Naive thymus-derived CD8-positive, alpha-beta T cell (primary cell): ENCODE measurements around the gene IL6R. TPM values are rescaled to one million over a fixed set of nuclear protein-coding genes. Genes with fewer than 3 reads are reported as not detected.
"Not testable (repeated sequence)": the region's sequence is repeated elsewhere in the genome, so short reads cannot be mapped to it uniquely, and the experiment has no call there.

Experiments used
- ATAC-seq, 2 donors: fragments of 150-1000 bp; cut with Tn5 transposase in 1 of 2; sonication (Bioruptor Pico), chemical (Tn5 transposase) in 1 of 2; 1 replicate in 1 of 2; 2 replicates in 1 of 2; pipeline ENCODE4 v1.10.0; 2021; ENCODE audit warnings: mild to moderate bottlenecking in 2 of 2, moderate library complexity in 2 of 2
- POLR2A ChIA-PET: fragments of 350-600 bp; sonication (Branson Sonifier 250); formaldehyde crosslinking; loops from one replicate; lab custom pipeline; 2021; ENCODE audit warnings: antibody characterized with exemption; lab: Charles Lee
- DNase-seq, 10 donors: peaks; one replicate each; pipeline versions ENCODE4 v3.0.0 to v3.0.0-alpha.2; 2020 to 2022
- H3K27ac Mint-ChIP-seq, 10 donors: one replicate each; pipeline ENCODE4 v1.8.0; 2020 to 2022; ENCODE audit warnings: mild to moderate bottlenecking in 10 of 10, mixed read lengths in 10 of 10, moderate library complexity in 4 of 10, inconsistent platforms in 1 of 10
- H3K27me3 Mint-ChIP-seq, 5 donors: one replicate each; pipeline ENCODE4 v1.8.0; 2021 to 2022; ENCODE audit warnings: mixed read lengths in 5 of 5
- H3K36me3 Mint-ChIP-seq, 3 donors: one replicate each; pipeline ENCODE4 v1.8.0; 2020 to 2022; ENCODE audit warnings: mixed read lengths in 3 of 3, mild to moderate bottlenecking in 2 of 3, inconsistent platforms in 1 of 3
- H3K4me1 Mint-ChIP-seq, 4 donors: one replicate each; pipeline ENCODE4 v1.8.0; 2021 to 2022; ENCODE audit warnings: mixed read lengths in 4 of 4
- H3K4me3 Mint-ChIP-seq, 10 donors: one replicate each; pipeline ENCODE4 v1.8.0; 2020 to 2022; ENCODE audit warnings: mild to moderate bottlenecking in 10 of 10, mixed read lengths in 10 of 10, moderate library complexity in 6 of 10, inconsistent platforms in 1 of 10
- H3K9me3 Mint-ChIP-seq, 9 donors: one replicate each; pipeline ENCODE4 v1.8.0; 2020 to 2022; ENCODE audit warnings: mixed read lengths in 9 of 9, mild to moderate bottlenecking in 3 of 9, inconsistent platforms in 1 of 9, moderate library complexity in 1 of 9
- polyA plus RNA-seq, 3 donors: library from polyadenylated mRNA; unstranded; fragments of 300-500 nt; fragmentation: Illumina TruSeq; gene quantifications; one replicate each; pipeline ENCODE4 v1.2.3, GENCODE V29; 2021
- total RNA-seq, 8 experiments: library from RNA in 2 of 8; stranded (reverse) in 2 of 8; gene quantifications; one replicate each; pipeline ENCODE4 v1.2.3 and lab custom pipeline; 2021 to 2026

IL6R gene
- total and polyA plus RNA-seq, 5 experiments from 2014 or later: 20.1 to 49.9 (median 44.1) TPM

- no peaks in the 10 kb centered on the region for H3K27me3 Mint-ChIP-seq
- POLR2A ChIA-PET: interaction anchor here (0.6 to 8.2 kb wide), 13 partner anchors 8 to 186 kb away, joined by 3 to 106 read pairs (median 5); partner anchors contain the start of gene IL6R
- H3K27ac Mint-ChIP-seq: peak overlapping the region; percentile 85 to 99 (median 94)
- no peak for DNase-seq
- peaks cover 40 to 84% (median 76%) of the 10 kb centered on the region in 4 donors for H3K4me1 Mint-ChIP-seq
- H3K36me3 Mint-ChIP-seq: peaks cover 0 to 22% (median 0%) of the 10 kb centered on the region in 3 donors
- H3K9me3 Mint-ChIP-seq: no peaks in the 10 kb centered on the region
- H3K4me3 Mint-ChIP-seq: peak overlapping the region; percentile 54 to 88 (median 77)
- peak in 1 of 2 donors; percentile 6 for ATAC-seq
Measured at GRCh38 chr1:154418923-154419619, 13.9 kb downstream of the IL6R start.

- POLR2A ChIA-PET: interaction anchor here (0.7 to 8.2 kb wide), 15 partner anchors 9 to 92 kb away, joined by 3 to 106 read pairs (median 5); partner anchors contain the start of gene IL6R
- Mint-ChIP-seq H3K9me3 (no peaks in the 10 kb centered on the region), H3K36me3 (peaks cover 0 to 21% (median 0%) of the 10 kb centered on the region in 3 donors), H3K27me3 (no peaks in the 10 kb centered on the region), H3K4me1 (peaks cover 43 to 90% (median 81%) of the 10 kb centered on the region in 4 donors), H3K4me3 (peak overlapping the region; percentile 54 to 88 (median 77)), H3K27ac (peak overlapping the region; percentile 85 to 99 (median 94))
- peak; percentile 78 to 82 for ATAC-seq
- peak in 6 of 10 donors; percentile 31 to 56 (median 33) for DNase-seq
Measured at GRCh38 chr1:154419620-154420571, 14.8 kb downstream of the IL6R start.

GRCh38 chr1:154420961-154421924, 16.1 kb downstream of the IL6R start:
- Mint-ChIP-seq H3K27me3 (no peaks in the 10 kb centered on the region), H3K4me1 (peaks cover 47 to 96% (median 86%) of the 10 kb centered on the region in 4 donors), H3K27ac (peak overlapping the region; percentile 66 to 96 (median 86)), H3K4me3 (peak overlapping the region in 9 of 10 donors; percentile 19 to 73 (median 30)), H3K9me3 (no peaks in the 10 kb centered on the region), H3K36me3 (peaks cover 0 to 21% (median 0%) of the 10 kb centered on the region in 3 donors)
- DNase-seq (no peak), ATAC-seq (no peak)
- POLR2A ChIA-PET: interaction anchor here (1.4 to 8.2 kb wide), 3 partner anchors 10 to 69 kb away, joined by 3 to 106 read pairs (median 6); partner anchors contain the start of gene IL6R

- DNase-seq, H3K27me3 Mint-ChIP-seq, ATAC-seq, H3K9me3 Mint-ChIP-seq: not testable (repeated sequence)
- H3K4me3 Mint-ChIP-seq: peak overlapping the region in 3 of 10 donors; percentile 13 to 36 (median 16)
- H3K4me1 Mint-ChIP-seq: peaks cover 46 to 93% (median 81%) of the 10 kb centered on the region in 4 donors
- H3K27ac Mint-ChIP-seq: peak overlapping the region in 9 of 10 donors; percentile 32 to 96 (median 61)
- POLR2A ChIA-PET: interaction anchor here (8.2 kb wide), 1 partner anchor 16 kb away, joined by 106 read pairs; the partner anchor contains the start of gene IL6R
- peaks cover 0 to 19% (median 0%) of the 10 kb centered on the region in 3 donors for H3K36me3 Mint-ChIP-seq
Measured at GRCh38 chr1:154422049-154422448, 16.9 kb downstream of the IL6R start.

GRCh38 chr1:154422521-154422920, 17.4 kb downstream of the IL6R start:
- Mint-ChIP-seq H3K4me1 (peaks cover 45 to 93% (median 79%) of the 10 kb centered on the region in 4 donors), H3K27ac (peak overlapping the region in 9 of 10 donors; percentile 36 to 96 (median 63)), H3K4me3 (peak overlapping the region in 2 of 10 donors; percentile 13 to 36), H3K27me3 (no peaks in the 10 kb centered on the region), H3K36me3 (peaks cover 0 to 19% (median 0%) of the 10 kb centered on the region in 3 donors), H3K9me3 (no peaks in the 10 kb centered on the region)
- no peak for ATAC-seq
- POLR2A ChIA-PET: interaction anchor here (0.7 to 8.2 kb wide), 2 partner anchors 8 to 16 kb away, joined by 4 to 106 read pairs; partner anchors contain the start of gene IL6R
- no peak for DNase-seq

GRCh38 chr1:154423304-154423987, 18.3 kb downstream of the IL6R start:
- Mint-ChIP-seq H3K27ac (peak overlapping the region in 8 of 10 donors; percentile 6 to 96 (median 70)), H3K4me3 (peak overlapping the region in 5 of 10 donors; percentile 27 to 57 (median 49)), H3K27me3 (no peaks in the 10 kb centered on the region), H3K36me3 (peaks cover 0 to 18% (median 0%) of the 10 kb centered on the region in 3 donors), H3K4me1 (peaks cover 42 to 90% (median 76%) of the 10 kb centered on the region in 4 donors), H3K9me3 (no peaks in the 10 kb centered on the region)
- ATAC-seq (no peak), DNase-seq (no peak)
- POLR2A ChIA-PET: interaction anchor here (0.6 kb wide), 1 partner anchor 39 kb away, joined by 3 read pairs; no protein-coding TSS in a partner anchor

- no peak for DNase-seq
- Mint-ChIP-seq H3K4me1 (peaks cover 39 to 89% (median 72%) of the 10 kb centered on the region in 4 donors), H3K36me3 (peaks cover 0 to 21% (median 0%) of the 10 kb centered on the region in 3 donors), H3K4me3 (no peak overlapping the region), H3K27ac (peak overlapping the region in 6 of 10 donors; percentile 14 to 96 (median 54)), H3K27me3 (no peaks in the 10 kb centered on the region), H3K9me3 (no peaks in the 10 kb centered on the region)
- POLR2A ChIA-PET: interaction anchor here (0.6 kb wide), 1 partner anchor 38 kb away, joined by 3 read pairs; no protein-coding TSS in a partner anchor
- no peak for ATAC-seq
Measured at GRCh38 chr1:154423988-154424326, 18.8 kb downstream of the IL6R start.

- Mint-ChIP-seq H3K4me1 (peaks cover 31 to 82% (median 61%) of the 10 kb centered on the region in 4 donors), H3K36me3 (peaks cover 0 to 32% (median 2%) of the 10 kb centered on the region in 3 donors), H3K27ac (peak overlapping the region in 8 of 10 donors; percentile 11 to 67 (median 20)), H3K27me3 (no peaks in the 10 kb centered on the region), H3K9me3 (no peaks in the 10 kb centered on the region), H3K4me3 (peak overlapping the region in 1 of 10 donors; percentile 7)
- POLR2A ChIA-PET: no interaction called here
- ATAC-seq: no peak
- no peak for DNase-seq
Measured at GRCh38 chr1:154425172-154425571, 20.0 kb downstream of the IL6R start.

GRCh38 chr1:154427173-154428139, 22.3 kb downstream of the IL6R start:
- H3K4me1 Mint-ChIP-seq: peaks cover 33 to 79% (median 61%) of the 10 kb centered on the region in 4 donors
- H3K9me3 Mint-ChIP-seq: no peaks in the 10 kb centered on the region
- no peaks in the 10 kb centered on the region for H3K27me3 Mint-ChIP-seq
- no peak for DNase-seq
- peak overlapping the region in 6 of 10 donors; percentile 7 to 72 (median 40) for H3K27ac Mint-ChIP-seq
- peaks cover 0 to 44% (median 2%) of the 10 kb centered on the region in 3 donors for H3K36me3 Mint-ChIP-seq
- POLR2A ChIA-PET: interaction anchor here (0.6 to 1.5 kb wide), 4 partner anchors 11 to 333 kb away, joined by 3 to 6 read pairs (median 4); no protein-coding TSS in a partner anchor
- no peak overlapping the region for H3K4me3 Mint-ChIP-seq
- no peak for ATAC-seq
